GM19043 (cell line): ENCODE results near the gene CELSR2.
A peak's percentile ranks its signal among the peaks of the same experiment; 100 is the strongest.
"Not testable (repeated sequence)": the region's sequence is repeated elsewhere in the genome, so short reads cannot be mapped to it uniquely, and the experiment has no call there.

Source experiments
- ATAC-seq: cut with Tn5 transposase; IDR thresholded peaks from one replicate; pipeline ENCODE4 v1.9.1; 2021; ENCODE audit warnings: low read depth; ENCODE audit not compliant: unreplicated experiment

Gene CELSR2

GRCh38 chr1:109248797-109249629, at the start of gene CELSR2:
CELSR2 (plus strand) TSS chr1:109249539; CDS start chr1:109250080, 541 bp downstream.
- peak; percentile 84 for ATAC-seq

- no peak for ATAC-seq
Observed at GRCh38 chr1:109199710-109200109, 49.6 kb upstream of the CELSR2 start.

- ATAC-seq, result no peak
Observed at GRCh38 chr1:109201123-109201703, 48.1 kb upstream of the CELSR2 start.

- no peak for ATAC-seq
Observed at GRCh38 chr1:109204484-109204883, 44.9 kb upstream of the CELSR2 start.

- no peak for ATAC-seq
Observed at GRCh38 chr1:109206339-109206738, 43.0 kb upstream of the CELSR2 start.

- no peak for ATAC-seq
Observed at GRCh38 chr1:109207467-109208103, 41.8 kb upstream of the CELSR2 start.

- ATAC-seq, result no peak
Observed at GRCh38 chr1:109208394-109208793, 40.9 kb upstream of the CELSR2 start.

- ATAC-seq, result no peak
Observed at GRCh38 chr1:109208836-109209463, 40.4 kb upstream of the CELSR2 start.

GRCh38 chr1:109210058-109210457, 39.3 kb upstream of the CELSR2 start:
- ATAC-seq, result no peak

GRCh38 chr1:109213345-109213823, 36.0 kb upstream of the CELSR2 start:
- no peak for ATAC-seq

GRCh38 chr1:109213824-109214693, 35.3 kb upstream of the CELSR2 start, which contains the start of gene SARS1:
SARS1 (plus strand) TSS chr1:109213918; CDS start chr1:109213993, 75 bp downstream.
- ATAC-seq, result peak; percentile 69

- no peak for ATAC-seq
Observed at GRCh38 chr1:109214695-109215623, 34.4 kb upstream of the CELSR2 start.

GRCh38 chr1:109216662-109217061, 32.7 kb upstream of the CELSR2 start:
- no peak for ATAC-seq

- no peak for ATAC-seq
Observed at GRCh38 chr1:109218516-109218915, 30.8 kb upstream of the CELSR2 start.

- not testable (repeated sequence) for ATAC-seq
Observed at GRCh38 chr1:109221201-109221600, 28.1 kb upstream of the CELSR2 start.

- ATAC-seq, result no peak
Observed at GRCh38 chr1:109225308-109225707, 24.0 kb upstream of the CELSR2 start.

- ATAC-seq, result no peak
Observed at GRCh38 chr1:109225711-109226445, 23.5 kb upstream of the CELSR2 start.

GRCh38 chr1:109228167-109228566, 21.2 kb upstream of the CELSR2 start:
- ATAC-seq, result no peak
